Fibroblast of lung (primary cell): ENCODE measurements around the gene IL25.

Experiments used
- CTCF ChIP-seq, 2 donors: IDR thresholded peaks in 1 of 2; conservative IDR thresholded peaks in 1 of 2; 1 replicate in 1 of 2; 2 replicates in 1 of 2; pipeline ENCODE4 v1.5.1; 2011 to 2012; ENCODE audit warnings: low read length in 2 of 2, control low read depth in 1 of 2, inconsistent platforms in 1 of 2, low read depth in 1 of 2, mild to moderate bottlenecking in 1 of 2
- EZH2 ChIP-seq: IDR thresholded peaks from 2 replicates; pipeline ENCODE4 v1.5.1; 2012; ENCODE audit warnings: low read length, control low read depth, mild to moderate bottlenecking; ENCODE audit errors: missing control alignments

GRCh38 chr14:23404331-23404900 is 31.8 kb downstream of the IL25 start:
- no peak for TF ChIP-seq EZH2
- TF ChIP-seq CTCF (conservative IDR thresholded peaks at IDR 0.05 in 1 of 2, IDR thresholded peaks at IDR 0.05 in 1 of 2; ENCODE audit: low read depth in 1 of 2, low read length in 2 of 2): no peak
